Measurements from ENCODE around the gene ICE1.

ICE1 gene

DNA sequence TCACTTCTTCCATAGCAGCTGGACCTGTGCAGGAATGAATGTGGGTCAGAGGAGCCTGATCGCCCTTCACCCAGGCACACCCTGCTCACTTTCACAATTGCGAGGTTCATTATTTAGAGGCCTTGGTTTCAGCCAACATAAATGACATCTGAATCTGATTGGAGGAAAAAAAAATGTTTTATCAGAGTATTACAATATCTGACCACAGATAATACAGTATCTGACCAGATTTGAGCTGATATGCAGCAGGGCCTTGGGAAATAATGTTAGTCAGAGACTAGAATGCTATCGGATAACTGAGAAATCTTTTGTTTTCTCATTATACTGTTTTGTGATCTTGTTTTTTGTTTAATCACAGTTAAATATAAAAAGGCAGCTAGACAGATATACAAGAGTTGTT, 7.7 kb downstream of the ICE1 start:
- H3K27ac ChIP-seq (replicated peaks) = no peak overlapping the region
- no peaks in the 10 kb centered on the region for H3K27me3 ChIP-seq (ENCODE audit: insufficient read depth, poor library complexity, severe bottlenecking)
- TF ChIP-seq SPI1 (IDR thresholded peaks at IDR 0.05; ENCODE audit: borderline replicate concordance, low read depth) (no peak), CTCF (IDR thresholded peaks at IDR 0.05; ENCODE audit: insufficient read depth, low read length) (no peak), GABPA (IDR thresholded peaks at IDR 0.05; ENCODE audit: low read depth) (no peak), POLR2AphosphoS5 (IDR thresholded peaks at IDR 0.05; ENCODE audit: low read depth) (no peak)
- TF ChIP-seq, protein P1, sequence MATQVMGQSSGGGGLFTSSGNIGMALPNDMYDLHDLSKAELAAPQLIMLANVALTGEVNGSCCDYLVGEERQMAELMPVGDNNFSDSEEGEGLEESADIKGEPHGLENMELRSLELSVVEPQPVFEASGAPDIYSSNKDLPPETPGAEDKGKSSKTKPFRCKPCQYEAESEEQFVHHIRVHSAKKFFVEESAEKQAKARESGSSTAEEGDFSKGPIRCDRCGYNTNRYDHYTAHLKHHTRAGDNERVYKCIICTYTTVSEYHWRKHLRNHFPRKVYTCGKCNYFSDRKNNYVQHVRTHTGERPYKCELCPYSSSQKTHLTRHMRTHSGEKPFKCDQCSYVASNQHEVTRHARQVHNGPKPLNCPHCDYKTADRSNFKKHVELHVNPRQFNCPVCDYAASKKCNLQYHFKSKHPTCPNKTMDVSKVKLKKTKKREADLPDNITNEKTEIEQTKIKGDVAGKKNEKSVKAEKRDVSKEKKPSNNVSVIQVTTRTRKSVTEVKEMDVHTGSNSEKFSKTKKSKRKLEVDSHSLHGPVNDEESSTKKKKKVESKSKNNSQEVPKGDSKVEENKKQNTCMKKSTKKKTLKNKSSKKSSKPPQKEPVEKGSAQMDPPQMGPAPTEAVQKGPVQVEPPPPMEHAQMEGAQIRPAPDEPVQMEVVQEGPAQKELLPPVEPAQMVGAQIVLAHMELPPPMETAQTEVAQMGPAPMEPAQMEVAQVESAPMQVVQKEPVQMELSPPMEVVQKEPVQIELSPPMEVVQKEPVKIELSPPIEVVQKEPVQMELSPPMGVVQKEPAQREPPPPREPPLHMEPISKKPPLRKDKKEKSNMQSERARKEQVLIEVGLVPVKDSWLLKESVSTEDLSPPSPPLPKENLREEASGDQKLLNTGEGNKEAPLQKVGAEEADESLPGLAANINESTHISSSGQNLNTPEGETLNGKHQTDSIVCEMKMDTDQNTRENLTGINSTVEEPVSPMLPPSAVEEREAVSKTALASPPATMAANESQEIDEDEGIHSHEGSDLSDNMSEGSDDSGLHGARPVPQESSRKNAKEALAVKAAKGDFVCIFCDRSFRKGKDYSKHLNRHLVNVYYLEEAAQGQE (IDR thresholded peaks at IDR 0.05; ENCODE audit: insufficient replicate concordance, low read depth) = no peak
- H3K4me3 ChIP-seq (replicated peaks; ENCODE audit: insufficient read depth, low read length) = no peak overlapping the region
- no peak for DNase-seq (ENCODE audit: low read depth in 1 of 2, low spot score in 1 of 2)

DNA sequence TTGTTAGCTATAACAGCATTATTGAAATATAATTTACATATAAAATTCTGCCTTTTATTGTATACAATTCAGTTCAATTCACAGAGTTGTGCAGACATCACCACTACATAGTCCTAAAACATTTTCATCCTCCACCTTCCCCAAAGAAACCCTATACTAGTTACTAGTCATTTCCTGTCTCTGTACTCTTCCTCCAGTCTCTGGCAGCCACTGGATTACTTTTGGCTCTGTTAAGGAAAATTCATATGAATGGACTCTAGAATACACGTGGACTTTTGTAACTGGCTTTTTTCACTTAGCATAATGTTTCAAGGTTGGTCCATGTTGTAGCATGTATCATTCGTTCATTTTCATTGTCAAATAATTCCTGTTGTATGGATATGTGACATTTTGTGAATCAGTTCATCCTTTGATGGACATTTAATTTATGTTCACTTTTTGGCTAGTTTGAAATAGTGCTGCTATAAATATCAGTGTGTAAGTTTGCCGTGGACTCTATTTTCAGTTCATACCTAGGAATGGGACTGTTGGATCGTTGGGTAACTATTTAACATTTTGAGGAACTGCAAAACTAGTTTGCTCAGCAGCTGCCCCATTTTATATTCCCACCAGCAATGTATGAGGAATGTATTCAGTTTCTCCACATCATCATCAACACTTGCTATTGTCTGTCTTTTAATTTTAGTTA, 9.7 kb downstream of the ICE1 start:
- Histone ChIP-seq H3K27ac (replicated peaks) (no peak overlapping the region), H3K4me3 (replicated peaks; ENCODE audit: insufficient read depth, low read length) (no peak overlapping the region), H3K27me3 (ENCODE audit: insufficient read depth, poor library complexity, severe bottlenecking) (no peaks in the 10 kb centered on the region)
- peak; percentile 34; the same call in 1 of the 2 replicates for TF ChIP-seq SPI1 (IDR thresholded peaks at IDR 0.05; ENCODE audit: borderline replicate concordance, low read depth)
- no peak for TF ChIP-seq POLR2AphosphoS5 (IDR thresholded peaks at IDR 0.05; ENCODE audit: low read depth)
- DNase-seq (ENCODE audit: low read depth in 1 of 2, low spot score in 1 of 2) = no peak

GRCh38 chr5:5436203-5436760, 13.8 kb downstream of the ICE1 start:
- no peaks in the 10 kb centered on the region for H3K27me3 ChIP-seq (ENCODE audit: insufficient read depth, poor library complexity, severe bottlenecking)
- no peak overlapping the region for H3K4me3 ChIP-seq (replicated peaks; ENCODE audit: insufficient read depth, low read length)
- H3K27ac ChIP-seq (replicated peaks) = no peak overlapping the region
- TF ChIP-seq, protein P1 (IDR thresholded peaks at IDR 0.05; ENCODE audit: insufficient replicate concordance, low read depth) = no peak
- TF ChIP-seq POLR2AphosphoS5 (IDR thresholded peaks at IDR 0.05; ENCODE audit: low read depth) = no peak
- TF ChIP-seq SPI1 (IDR thresholded peaks at IDR 0.05; ENCODE audit: borderline replicate concordance, low read depth) = no peak
- no peak for TF ChIP-seq CTCF (IDR thresholded peaks at IDR 0.05; ENCODE audit: insufficient read depth, low read length)
- no peak for TF ChIP-seq GABPA (IDR thresholded peaks at IDR 0.05; ENCODE audit: low read depth)
- no peak for DNase-seq (ENCODE audit: low read depth in 1 of 2, low spot score in 1 of 2)

DNA sequence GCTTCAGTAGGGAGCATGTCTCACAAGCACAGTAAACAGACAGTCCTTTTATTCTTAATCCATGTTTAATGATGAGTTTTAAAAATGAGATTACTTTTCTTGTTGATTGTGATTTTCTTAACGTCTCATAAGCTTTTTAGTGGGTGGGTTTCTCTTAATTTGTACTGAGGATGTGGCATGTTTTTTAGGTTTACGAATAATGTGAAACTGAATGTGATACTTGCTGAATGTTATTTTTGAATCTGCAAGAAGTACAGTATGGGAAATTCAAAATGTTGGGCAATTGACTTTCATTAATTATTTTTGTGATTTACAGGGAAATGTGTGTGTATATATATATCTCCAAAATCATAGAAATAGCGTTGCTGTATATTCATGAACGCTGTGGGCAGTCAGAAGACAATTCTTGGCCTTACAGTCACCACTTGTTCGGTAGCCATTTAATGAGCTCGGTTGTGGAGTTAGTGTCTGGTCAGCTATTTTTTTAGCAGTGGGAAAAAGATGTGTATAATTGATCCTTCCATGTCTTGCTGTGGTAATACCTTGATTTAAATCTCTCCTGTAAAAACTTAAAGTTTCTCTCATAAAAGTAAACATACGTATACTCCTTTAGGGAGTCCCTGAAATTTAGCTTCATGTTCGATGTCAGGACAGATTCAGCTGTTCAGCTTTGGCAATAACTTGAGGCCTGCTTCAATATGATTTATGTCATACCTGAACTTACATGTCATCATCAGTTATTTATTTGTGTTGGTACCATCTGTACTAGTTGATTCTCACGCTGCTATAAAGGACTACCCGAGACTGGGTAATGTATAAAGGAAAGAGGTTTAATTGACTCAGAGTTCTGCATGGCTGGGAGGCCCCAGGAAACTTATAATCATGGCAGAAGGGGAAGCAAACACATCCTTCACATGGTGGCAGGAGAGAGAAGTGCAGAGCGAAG, 15.0 kb downstream of the ICE1 start:
- no peak overlapping the region for H3K4me3 ChIP-seq (replicated peaks; ENCODE audit: insufficient read depth, low read length)
- H3K27ac ChIP-seq (replicated peaks) = no peak overlapping the region
- no peak for DNase-seq (ENCODE audit: low read depth in 1 of 2, low spot score in 1 of 2)
- TF ChIP-seq, protein P1 (IDR thresholded peaks at IDR 0.05; ENCODE audit: insufficient replicate concordance, low read depth) = no peak
- TF ChIP-seq SPI1 (IDR thresholded peaks at IDR 0.05; ENCODE audit: borderline replicate concordance, low read depth) (no peak), POLR2AphosphoS5 (IDR thresholded peaks at IDR 0.05; ENCODE audit: low read depth) (no peak), GABPA (IDR thresholded peaks at IDR 0.05; ENCODE audit: low read depth) (no peak)
- no peaks in the 10 kb centered on the region for H3K27me3 ChIP-seq (ENCODE audit: insufficient read depth, poor library complexity, severe bottlenecking)

Data from HL-60 (cell line).